ENCODE measurements around the gene DROSHA. TPM values are rescaled to one million over a fixed set of nuclear protein-coding genes. Genes with fewer than 3 reads are reported as not detected.

The DROSHA gene
- total RNA-seq, 1 experiment from 2014 or later, result 106 TPM

DNA sequence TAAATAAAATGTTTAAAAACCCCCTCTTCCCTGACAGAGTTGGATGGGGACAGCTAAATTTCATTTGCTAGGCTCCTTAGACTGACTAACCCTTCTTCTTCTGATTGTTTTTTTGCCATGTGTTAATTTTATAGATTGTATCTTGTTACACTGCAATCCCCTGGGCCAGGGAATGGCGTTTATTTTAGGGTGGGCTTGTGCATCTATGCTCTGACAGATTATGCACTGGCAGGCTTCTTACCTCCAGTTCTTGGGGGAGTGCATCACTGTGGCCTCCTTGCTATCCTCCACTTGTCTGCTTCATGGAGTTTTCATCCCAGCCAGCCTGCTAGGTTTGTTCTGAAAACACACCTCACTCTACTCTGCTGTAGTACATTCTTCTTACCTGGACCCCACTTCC, 159.8 kb downstream of the DROSHA start:
- no peak overlapping the region for H3K14ac ChIP-seq (ENCODE audit: insufficient read depth, low read length)
- no CpG with 5 or more reads among the region's 1 CpG for WGBS (ENCODE audit: extremely low coverage, insufficient read length, low lambda C conversion rate)
- H4K8ac ChIP-seq (replicated peaks; ENCODE audit: insufficient read length, low read depth, low read length), result no peak overlapping the region

More for the DNA sequence above, 159.8 kb downstream of the DROSHA start:
- no peaks in the 10 kb centered on the region; a peak in 1 of 7 replicates for H3K36me3 Mint-ChIP-seq (ENCODE audit: insufficient read depth in 1 of 3, low read depth in 3 of 3)
- no peaks in the 10 kb centered on the region for H4K20me1 ChIP-seq (ENCODE audit: control insufficient read depth, insufficient read depth, insufficient read length)
- no peaks in the 10 kb centered on the region for H3K27me3 ChIP-seq (ENCODE audit: insufficient read depth, low read length)
- no peak overlapping the region for H3K4me2 ChIP-seq (ENCODE audit: insufficient read depth, insufficient read length, low read length)
- H3K9ac ChIP-seq (ENCODE audit: extremely low read depth, insufficient read length, low read length), result no peak overlapping the region
- no peaks in the 10 kb centered on the region for H3K9me3 Mint-ChIP-seq
- no peak overlapping the region for H2BK12ac ChIP-seq (ENCODE audit: insufficient read length, low read depth, low read length)
- no peak overlapping the region for H2BK20ac ChIP-seq (ENCODE audit: low read depth, low read length, poor library complexity, severe bottlenecking)
- no peak overlapping the region for H2BK5ac ChIP-seq (ENCODE audit: insufficient read length, low read length)
- H3K27ac Mint-ChIP-seq, result no peak overlapping the region; a peak in 1 of 7 replicates
- H4K91ac ChIP-seq (ENCODE audit: insufficient read length, low read depth, low read length), result no peak overlapping the region
- no peak for DNase-seq
- H3K56ac ChIP-seq (ENCODE audit: insufficient read length, low read depth, low read length), result no peak overlapping the region
- TF ChIP-seq, protein P1, sequence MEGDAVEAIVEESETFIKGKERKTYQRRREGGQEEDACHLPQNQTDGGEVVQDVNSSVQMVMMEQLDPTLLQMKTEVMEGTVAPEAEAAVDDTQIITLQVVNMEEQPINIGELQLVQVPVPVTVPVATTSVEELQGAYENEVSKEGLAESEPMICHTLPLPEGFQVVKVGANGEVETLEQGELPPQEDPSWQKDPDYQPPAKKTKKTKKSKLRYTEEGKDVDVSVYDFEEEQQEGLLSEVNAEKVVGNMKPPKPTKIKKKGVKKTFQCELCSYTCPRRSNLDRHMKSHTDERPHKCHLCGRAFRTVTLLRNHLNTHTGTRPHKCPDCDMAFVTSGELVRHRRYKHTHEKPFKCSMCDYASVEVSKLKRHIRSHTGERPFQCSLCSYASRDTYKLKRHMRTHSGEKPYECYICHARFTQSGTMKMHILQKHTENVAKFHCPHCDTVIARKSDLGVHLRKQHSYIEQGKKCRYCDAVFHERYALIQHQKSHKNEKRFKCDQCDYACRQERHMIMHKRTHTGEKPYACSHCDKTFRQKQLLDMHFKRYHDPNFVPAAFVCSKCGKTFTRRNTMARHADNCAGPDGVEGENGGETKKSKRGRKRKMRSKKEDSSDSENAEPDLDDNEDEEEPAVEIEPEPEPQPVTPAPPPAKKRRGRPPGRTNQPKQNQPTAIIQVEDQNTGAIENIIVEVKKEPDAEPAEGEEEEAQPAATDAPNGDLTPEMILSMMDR (conservative IDR thresholded peaks at IDR 0.05), result no peak
- H3K79me1 ChIP-seq (ENCODE audit: insufficient read depth, low read depth, low read length, poor library complexity, severe bottlenecking), result no peaks in the 10 kb centered on the region
- H3K4me1 ChIP-seq (ENCODE audit: insufficient read depth, low read length), result 0 out of 2 replicates have a peak, but pooled peaks cover 3% of the 10 kb centered on the region
- H2BK120ac ChIP-seq (ENCODE audit: low read depth, low read length, poor library complexity, severe bottlenecking), result no peak overlapping the region
- H3K4me3 Mint-ChIP-seq, result no peak overlapping the region
- no peaks in the 10 kb centered on the region; the same call in 1 of the 2 replicates for H3K27me3 Mint-ChIP-seq (ENCODE audit: low read depth)
- no peak overlapping the region for H3T11ph ChIP-seq (ENCODE audit: low read length)
- no peaks in the 10 kb centered on the region for H3K23me2 ChIP-seq (ENCODE audit: insufficient read length, low read depth, low read length, poor library complexity, severe bottlenecking)
- no peak overlapping the region for H3K18ac ChIP-seq (ENCODE audit: insufficient read length, low read depth, low read length)
- H2BK15ac ChIP-seq (ENCODE audit: low read depth, low read length), result no peak overlapping the region
- H3K4me1 Mint-ChIP-seq, result peaks cover 5 to 11% of the 10 kb centered on the region in 2 experiments; a peak in 2 of 4 replicates
- no peaks in the 10 kb centered on the region for H3K79me2 ChIP-seq (ENCODE audit: insufficient read depth, low read length)
- H3K9me3 ChIP-seq (ENCODE audit: control insufficient read depth, low read depth, low read length), result no peaks in the 10 kb centered on the region
- H3K27ac ChIP-seq (ENCODE audit: insufficient read length, low read depth, low read length), result no peak overlapping the region
- no peak overlapping the region for H2AK5ac ChIP-seq (ENCODE audit: insufficient read length, low read length)
- no peak overlapping the region for H3K23ac ChIP-seq (ENCODE audit: insufficient read length, low read depth, low read length)
- no peak overlapping the region for H3K4ac ChIP-seq (ENCODE audit: low read depth, low read length)
- no peak overlapping the region for H4K5ac ChIP-seq (ENCODE audit: insufficient read length, low read depth, low read length)
- no peak overlapping the region for H2AFZ ChIP-seq (ENCODE audit: low read length)

All from H9 (cell line).